Measurements from ENCODE around the gene GREM2. TPM values are rescaled to one million over a fixed set of nuclear protein-coding genes. Genes with fewer than 3 reads are reported as not detected.

The GREM2 gene
- 2.6 TPM for total RNA-seq

DNA sequence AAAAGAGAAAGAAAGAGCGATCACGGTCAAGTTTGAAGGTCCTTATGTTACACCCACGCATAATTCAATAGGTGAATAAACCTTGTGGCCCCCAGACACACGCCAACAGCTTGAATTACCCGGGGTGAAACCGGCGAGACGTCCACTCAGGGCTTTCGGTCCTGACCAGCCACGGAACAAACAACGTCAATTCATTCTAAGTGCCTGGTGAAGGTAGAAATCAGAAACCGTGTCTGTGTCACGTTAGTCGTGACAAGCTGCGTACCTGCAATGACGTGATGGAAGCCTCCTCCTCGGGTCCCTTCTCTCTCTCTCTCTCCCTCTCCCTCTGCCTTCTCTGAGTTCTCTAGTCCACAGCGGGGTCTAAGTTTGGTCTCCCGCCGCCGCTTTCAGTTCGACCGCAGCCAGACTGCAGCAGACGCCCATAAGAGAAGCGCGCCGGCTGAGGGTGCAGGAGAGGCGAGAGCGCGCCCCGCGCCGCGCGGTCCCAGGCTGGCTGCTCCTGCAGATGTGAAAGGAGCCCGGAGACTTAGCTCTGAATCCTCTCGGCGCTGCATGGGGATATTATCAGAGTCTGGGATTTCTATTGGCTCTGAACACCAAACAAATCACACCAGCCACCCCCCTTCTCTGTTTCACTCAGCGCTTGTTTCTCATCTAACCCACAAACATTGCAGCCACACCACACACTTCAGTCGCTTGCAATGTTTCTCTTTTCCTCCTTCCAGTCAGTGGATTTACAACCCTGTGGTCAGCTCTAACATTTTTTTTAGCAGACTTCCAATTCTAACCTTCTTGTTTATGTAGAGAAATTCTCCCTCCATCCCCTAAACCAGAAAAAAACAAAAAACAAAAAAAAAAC is at the start of gene GREM2:
TSS of gene GREM2 (minus strand) at position 537 of the 862 bp plus-strand sequence. CDS start 118,680 bp downstream, outside the sequence.
- peaks cover 2 to 16% (median 3%) of the 10 kb centered on the region in 3 donors for H3K27me3 ChIP-seq (ENCODE audit: control insufficient read depth in 3 of 3, insufficient read depth in 3 of 3, low read length in 3 of 3)
- peak within 1 kb of the TSS; percentile 68 to 79 (median 74) for H3K4me3 ChIP-seq (ENCODE audit: low read length in 3 of 3)
- peak within 1 kb of the TSS; percentile 60 to 68 (median 66) for H3K9ac ChIP-seq (ENCODE audit: low read depth in 1 of 3, low read length in 3 of 3)
- H3K9me3 ChIP-seq (ENCODE audit: control insufficient read depth in 3 of 3, low read length in 3 of 3), result no peaks in the 10 kb centered on the region
- H3K27ac ChIP-seq (ENCODE audit: low read depth, low read length), result peak within 1 kb of the TSS; percentile 39
- no peaks in the 10 kb centered on the region for H3K36me3 ChIP-seq (ENCODE audit: control insufficient read depth in 3 of 3, insufficient read depth in 3 of 3, low read length in 3 of 3)
- peaks cover 0 to 3% (median 0%) of the 10 kb centered on the region in 3 donors for H3K4me1 ChIP-seq (ENCODE audit: control insufficient read depth in 3 of 3, insufficient read depth in 3 of 3, low read length in 3 of 3)

DNA sequence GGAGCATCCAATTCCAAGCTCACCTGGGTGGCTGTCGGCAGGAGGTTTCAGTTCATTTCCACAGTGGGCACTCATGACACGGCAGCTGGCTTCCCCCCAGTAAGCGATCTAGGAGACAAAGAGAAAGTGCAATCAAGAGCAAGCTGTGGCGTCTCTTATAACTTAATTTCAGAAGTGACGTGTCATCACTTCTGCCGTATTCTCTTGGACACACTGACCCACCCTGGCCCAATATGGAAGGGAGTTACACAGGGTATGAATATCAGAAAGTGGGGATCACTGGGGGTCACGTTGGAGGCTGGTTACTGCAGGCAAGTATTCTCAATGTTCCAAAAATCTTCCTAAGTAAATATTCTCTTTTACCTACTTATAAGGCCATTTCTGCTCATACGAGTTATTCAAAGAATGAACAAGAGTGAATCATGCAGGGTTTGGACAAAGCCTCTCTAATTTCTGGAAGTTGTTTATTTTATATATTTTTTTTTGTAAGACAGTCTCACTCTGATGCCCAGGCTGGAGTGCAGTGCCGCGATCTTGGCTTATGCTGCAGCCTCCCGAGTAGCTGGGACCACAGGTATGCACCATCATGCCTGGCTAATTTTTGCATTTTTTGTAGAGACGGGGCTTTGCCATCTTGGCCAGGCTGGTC is 46.5 kb upstream of the GREM2 start:
- Histone ChIP-seq H3K4me1 (ENCODE audit: control insufficient read depth in 3 of 3, insufficient read depth in 3 of 3, low read length in 3 of 3) (no peaks in the 10 kb centered on the region), H3K9me3 (ENCODE audit: control insufficient read depth in 3 of 3, low read length in 3 of 3) (no peaks in the 10 kb centered on the region), H3K36me3 (ENCODE audit: control insufficient read depth in 3 of 3, insufficient read depth in 3 of 3, low read length in 3 of 3) (no peaks in the 10 kb centered on the region), H3K27ac (ENCODE audit: low read depth, low read length) (no peak overlapping the region), H3K27me3 (ENCODE audit: control insufficient read depth in 3 of 3, insufficient read depth in 3 of 3, low read length in 3 of 3) (no peaks in the 10 kb centered on the region), H3K9ac (ENCODE audit: low read depth in 1 of 3, low read length in 3 of 3) (no peak overlapping the region), H3K4me3 (ENCODE audit: low read length in 3 of 3) (no peak overlapping the region)

DNA sequence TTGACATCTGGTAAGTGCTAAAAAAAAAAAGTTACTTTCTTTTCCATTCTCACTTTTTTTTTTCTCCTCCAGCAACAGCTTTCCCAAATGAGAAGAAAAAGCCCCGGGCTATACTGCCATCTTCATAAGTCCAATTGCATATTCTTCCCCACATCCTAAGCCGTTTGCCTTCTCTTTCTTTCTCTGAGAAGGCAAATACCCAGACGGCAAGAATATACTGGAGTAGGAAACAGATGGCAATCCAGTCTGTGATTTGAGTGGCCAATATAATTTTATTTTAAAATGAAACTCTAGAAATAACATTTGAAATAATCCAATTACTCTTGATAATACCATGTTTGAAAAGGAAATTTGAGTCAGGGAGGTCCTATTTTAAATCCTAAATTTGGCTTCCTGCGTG is 44.6 kb upstream of the GREM2 start:
- Histone ChIP-seq H3K27ac (ENCODE audit: low read depth, low read length) (no peak overlapping the region), H3K9me3 (ENCODE audit: control insufficient read depth in 3 of 3, low read length in 3 of 3) (no peaks in the 10 kb centered on the region), H3K4me1 (ENCODE audit: control insufficient read depth in 3 of 3, insufficient read depth in 3 of 3, low read length in 3 of 3) (no peaks in the 10 kb centered on the region), H3K27me3 (ENCODE audit: control insufficient read depth in 3 of 3, insufficient read depth in 3 of 3, low read length in 3 of 3) (no peaks in the 10 kb centered on the region), H3K36me3 (ENCODE audit: control insufficient read depth in 3 of 3, insufficient read depth in 3 of 3, low read length in 3 of 3) (no peaks in the 10 kb centered on the region), H3K4me3 (ENCODE audit: low read length in 3 of 3) (no peak overlapping the region), H3K9ac (ENCODE audit: low read depth in 1 of 3, low read length in 3 of 3) (no peak overlapping the region)

DNA sequence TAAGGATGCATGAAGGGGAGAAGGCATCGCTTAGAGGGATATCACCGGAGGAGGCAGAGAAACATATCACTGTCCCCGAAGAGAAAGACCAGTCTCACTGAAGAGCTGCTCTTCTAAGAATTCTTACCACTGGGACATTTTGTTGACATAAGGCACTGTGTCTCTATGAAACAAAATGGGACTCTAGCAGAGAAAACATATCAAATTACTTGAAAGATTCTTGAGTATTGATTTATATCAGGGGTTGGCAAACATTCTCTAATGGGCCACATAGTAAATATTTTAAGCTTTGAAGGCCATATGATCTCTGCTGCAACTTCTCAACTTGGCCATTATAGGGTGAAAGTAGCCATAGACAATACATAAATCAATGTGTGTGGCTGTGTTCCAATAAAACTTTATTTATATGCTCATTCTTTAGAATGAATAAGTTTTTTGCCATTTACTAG is 41.0 kb upstream of the GREM2 start:
- no peaks in the 10 kb centered on the region for H3K27me3 ChIP-seq (ENCODE audit: control insufficient read depth in 3 of 3, insufficient read depth in 3 of 3, low read length in 3 of 3)
- H3K9me3 ChIP-seq (ENCODE audit: control insufficient read depth in 3 of 3, low read length in 3 of 3), result no peaks in the 10 kb centered on the region
- no peak overlapping the region for H3K4me3 ChIP-seq (ENCODE audit: low read length in 3 of 3)
- H3K4me1 ChIP-seq (ENCODE audit: control insufficient read depth in 3 of 3, insufficient read depth in 3 of 3, low read length in 3 of 3), result no peaks in the 10 kb centered on the region
- no peak overlapping the region for H3K9ac ChIP-seq (ENCODE audit: low read depth in 1 of 3, low read length in 3 of 3)
- no peak overlapping the region for H3K27ac ChIP-seq (ENCODE audit: low read depth, low read length)
- H3K36me3 ChIP-seq (ENCODE audit: control insufficient read depth in 3 of 3, insufficient read depth in 3 of 3, low read length in 3 of 3), result no peaks in the 10 kb centered on the region

DNA sequence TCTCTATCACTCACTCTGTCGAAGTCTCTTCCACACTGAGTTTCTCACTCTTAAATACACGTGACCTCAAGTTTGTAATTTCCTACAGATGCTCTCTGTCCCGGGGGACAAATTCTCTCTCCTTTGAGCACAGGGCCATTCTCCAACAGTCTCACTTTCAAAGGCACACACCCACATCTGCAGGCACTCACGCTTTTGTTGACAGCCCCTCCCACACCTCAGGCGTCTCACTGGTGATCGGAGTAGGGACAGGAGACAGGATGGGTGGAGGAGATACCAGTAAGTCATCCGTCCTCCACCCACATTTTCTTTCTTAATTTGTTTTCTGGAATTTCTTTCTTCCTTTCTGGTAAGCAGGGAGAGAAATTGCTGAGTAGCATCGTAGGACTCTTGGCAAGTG is 40.6 kb upstream of the GREM2 start:
- no peak overlapping the region for H3K27ac ChIP-seq (ENCODE audit: low read depth, low read length)
- H3K4me1 ChIP-seq (ENCODE audit: control insufficient read depth in 3 of 3, insufficient read depth in 3 of 3, low read length in 3 of 3), result no peaks in the 10 kb centered on the region
- no peaks in the 10 kb centered on the region for H3K36me3 ChIP-seq (ENCODE audit: control insufficient read depth in 3 of 3, insufficient read depth in 3 of 3, low read length in 3 of 3)
- no peaks in the 10 kb centered on the region for H3K9me3 ChIP-seq (ENCODE audit: control insufficient read depth in 3 of 3, low read length in 3 of 3)
- no peaks in the 10 kb centered on the region for H3K27me3 ChIP-seq (ENCODE audit: control insufficient read depth in 3 of 3, insufficient read depth in 3 of 3, low read length in 3 of 3)
- H3K9ac ChIP-seq (ENCODE audit: low read depth in 1 of 3, low read length in 3 of 3), result no peak overlapping the region
- no peak overlapping the region for H3K4me3 ChIP-seq (ENCODE audit: low read length in 3 of 3)

DNA sequence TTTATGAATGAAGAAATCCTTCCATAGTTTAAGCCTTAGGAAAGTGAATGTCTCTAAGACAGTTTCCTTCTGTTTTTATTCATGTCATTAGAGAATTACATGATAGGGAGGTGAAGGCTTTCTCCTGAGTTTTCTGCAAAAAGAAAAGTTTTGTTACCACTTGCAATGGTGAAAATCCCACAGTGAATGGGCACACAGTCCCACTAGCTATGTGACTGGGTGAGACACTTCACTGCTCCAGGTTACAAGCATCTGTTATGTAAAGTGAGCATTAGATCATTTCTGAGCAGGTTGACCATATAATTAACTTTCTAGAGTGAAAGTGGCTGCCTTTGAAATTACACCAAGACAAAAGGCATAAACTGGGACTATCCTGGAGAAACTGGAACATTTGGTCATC is 38.9 kb upstream of the GREM2 start:
- Histone ChIP-seq H3K9me3 (ENCODE audit: control insufficient read depth in 3 of 3, low read length in 3 of 3) (no peaks in the 10 kb centered on the region), H3K4me3 (ENCODE audit: low read length in 3 of 3) (no peak overlapping the region), H3K4me1 (ENCODE audit: control insufficient read depth in 3 of 3, insufficient read depth in 3 of 3, low read length in 3 of 3) (no peaks in the 10 kb centered on the region), H3K27me3 (ENCODE audit: control insufficient read depth in 3 of 3, insufficient read depth in 3 of 3, low read length in 3 of 3) (no peaks in the 10 kb centered on the region), H3K36me3 (ENCODE audit: control insufficient read depth in 3 of 3, insufficient read depth in 3 of 3, low read length in 3 of 3) (no peaks in the 10 kb centered on the region), H3K27ac (ENCODE audit: low read depth, low read length) (no peak overlapping the region), H3K9ac (ENCODE audit: low read depth in 1 of 3, low read length in 3 of 3) (no peak overlapping the region)

- H3K4me1 ChIP-seq (ENCODE audit: control insufficient read depth in 3 of 3, insufficient read depth in 3 of 3, low read length in 3 of 3), result no peaks in the 10 kb centered on the region
- H3K36me3 ChIP-seq (ENCODE audit: control insufficient read depth in 3 of 3, insufficient read depth in 3 of 3, low read length in 3 of 3), result no peaks in the 10 kb centered on the region
- H3K9me3 ChIP-seq (ENCODE audit: control insufficient read depth in 3 of 3, low read length in 3 of 3), result no peaks in the 10 kb centered on the region
- H3K4me3 ChIP-seq (ENCODE audit: low read length in 3 of 3), result no peak overlapping the region
- H3K27ac ChIP-seq (ENCODE audit: low read depth, low read length), result no peak overlapping the region
- no peak overlapping the region for H3K9ac ChIP-seq (ENCODE audit: low read depth in 1 of 3, low read length in 3 of 3)
- no peaks in the 10 kb centered on the region for H3K27me3 ChIP-seq (ENCODE audit: control insufficient read depth in 3 of 3, insufficient read depth in 3 of 3, low read length in 3 of 3)
These were observed 38.1 kb upstream of the GREM2 start for GRCh38 chr1:240649733-240650721.

- H3K27ac ChIP-seq (ENCODE audit: low read depth, low read length), result no peak overlapping the region
These were observed 34.8 kb upstream of the GREM2 start for GRCh38 chr1:240646571-240647240.

DNA sequence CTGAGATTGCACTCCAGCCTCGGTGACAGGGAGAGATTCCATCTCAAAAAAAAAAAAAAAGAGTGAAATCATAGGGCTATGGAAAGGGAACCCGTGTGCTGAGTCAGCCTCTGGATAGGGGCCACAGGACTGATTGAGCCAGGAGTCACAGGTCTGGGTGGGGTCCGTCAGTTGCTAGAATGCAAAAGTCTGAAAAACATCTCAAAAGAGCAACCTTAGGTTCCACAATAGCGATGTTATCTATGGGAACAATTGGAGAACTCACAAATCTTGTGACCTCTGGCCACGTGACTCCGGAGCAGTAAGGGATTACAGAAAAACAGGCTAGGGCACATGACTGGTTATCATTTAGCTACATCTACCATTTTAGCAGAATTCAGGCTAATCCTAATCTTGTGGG is 32.8 kb upstream of the GREM2 start:
- Histone ChIP-seq H3K27me3 (ENCODE audit: control insufficient read depth in 3 of 3, insufficient read depth in 3 of 3, low read length in 3 of 3) (no peaks in the 10 kb centered on the region), H3K4me1 (ENCODE audit: control insufficient read depth in 3 of 3, insufficient read depth in 3 of 3, low read length in 3 of 3) (no peaks in the 10 kb centered on the region), H3K9ac (ENCODE audit: low read depth in 1 of 3, low read length in 3 of 3) (no peak overlapping the region), H3K4me3 (ENCODE audit: low read length in 3 of 3) (no peak overlapping the region), H3K36me3 (ENCODE audit: control insufficient read depth in 3 of 3, insufficient read depth in 3 of 3, low read length in 3 of 3) (no peaks in the 10 kb centered on the region), H3K9me3 (ENCODE audit: control insufficient read depth in 3 of 3, low read length in 3 of 3) (no peaks in the 10 kb centered on the region), H3K27ac (ENCODE audit: low read depth, low read length) (no peak overlapping the region)

More at GRCh38 chr1:240646571-240647240, 34.8 kb upstream of the GREM2 start:
- Histone ChIP-seq H3K9ac (ENCODE audit: low read depth in 1 of 3, low read length in 3 of 3) (no peak overlapping the region), H3K4me1 (ENCODE audit: control insufficient read depth in 3 of 3, insufficient read depth in 3 of 3, low read length in 3 of 3) (no peaks in the 10 kb centered on the region), H3K36me3 (ENCODE audit: control insufficient read depth in 3 of 3, insufficient read depth in 3 of 3, low read length in 3 of 3) (no peaks in the 10 kb centered on the region), H3K9me3 (ENCODE audit: control insufficient read depth in 3 of 3, low read length in 3 of 3) (no peaks in the 10 kb centered on the region), H3K4me3 (ENCODE audit: low read length in 3 of 3) (no peak overlapping the region), H3K27me3 (ENCODE audit: control insufficient read depth in 3 of 3, insufficient read depth in 3 of 3, low read length in 3 of 3) (no peaks in the 10 kb centered on the region)

Data from skeletal muscle tissue (tissue), 4 donors.